HG03457 (cell line): Measurements from ENCODE around the gene PC.

Experiments
- ATAC-seq: cut with Tn5 transposase; IDR thresholded peaks from one replicate; pipeline ENCODE4 v1.9.1; 2021; ENCODE audit warnings: moderate number of reproducible peaks; ENCODE audit not compliant: unreplicated experiment

PC gene

DNA sequence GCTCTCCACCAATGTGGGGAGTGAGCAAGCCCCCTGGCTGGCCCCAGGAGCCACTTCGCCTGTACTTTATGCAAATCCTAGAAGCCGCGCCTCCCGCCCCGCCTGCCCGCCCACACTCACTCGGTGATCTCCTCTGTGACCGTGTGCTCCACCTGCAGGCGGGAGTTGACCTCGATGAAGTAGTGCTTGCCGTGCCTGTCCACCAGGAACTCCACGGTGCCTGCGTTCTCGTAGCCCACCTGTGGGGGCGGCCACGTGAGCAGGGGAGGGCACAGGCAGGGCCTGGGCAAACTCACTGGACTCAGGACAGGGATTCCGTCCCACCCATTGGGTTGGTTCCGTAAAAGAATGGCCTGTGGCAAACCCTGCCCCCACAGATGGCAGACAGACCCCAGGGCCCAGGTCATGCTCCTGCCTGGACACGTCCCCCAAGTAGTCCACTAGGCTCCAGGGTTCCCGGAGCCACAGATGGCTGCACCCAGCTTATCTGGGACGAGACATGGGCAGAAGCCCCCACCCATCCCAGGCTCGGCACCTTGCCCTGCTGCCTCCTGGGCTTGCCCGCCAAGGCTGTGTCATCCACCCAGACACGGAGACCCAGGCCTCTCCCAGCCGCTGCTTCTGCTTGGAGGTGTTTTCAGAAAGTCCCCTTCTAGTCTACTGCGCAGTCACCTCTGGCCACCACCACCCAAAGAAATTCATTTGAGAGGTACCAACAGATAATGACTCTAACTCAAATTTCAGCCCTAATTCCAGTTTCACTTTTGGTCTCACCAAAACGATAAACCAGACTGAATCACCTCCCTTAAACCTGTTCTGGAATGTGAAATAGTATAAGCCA is 89.2 kb downstream of the PC start:
- no peak for ATAC-seq

GRCh38 chr11:66868082-66868725 is 90.0 kb downstream of the PC start:
- no peak for ATAC-seq

DNA sequence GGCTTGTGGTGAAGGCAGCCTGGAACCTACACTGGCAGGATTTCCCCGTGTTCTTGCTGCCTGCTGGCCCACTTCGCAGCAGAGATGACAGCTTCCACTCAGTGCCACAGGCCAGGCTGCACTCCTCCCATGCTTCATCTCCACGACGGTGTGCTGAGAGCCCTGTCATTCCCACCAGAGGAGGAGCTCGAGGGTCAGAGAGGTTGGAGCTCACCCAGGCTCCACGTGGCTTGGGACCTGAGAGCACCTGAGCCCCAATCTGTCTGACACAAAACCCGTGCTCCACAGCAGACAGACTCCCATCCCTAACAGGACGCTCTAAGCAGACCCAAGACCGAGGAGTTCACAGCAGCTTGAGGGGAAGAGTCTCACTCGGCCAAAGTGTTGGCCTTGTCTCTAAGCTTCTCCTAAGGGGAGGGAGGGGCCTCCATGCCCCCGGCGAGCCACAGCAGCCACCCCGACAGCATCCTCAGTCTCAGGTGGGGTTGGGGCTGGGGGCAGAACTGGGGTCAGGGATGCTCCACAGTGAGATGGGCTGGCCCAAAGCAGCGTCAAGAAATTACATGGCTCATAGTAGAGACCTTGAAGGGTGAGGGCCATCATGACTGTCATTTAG is 90.7 kb downstream of the PC start:
- ATAC-seq, result no peak

DNA sequence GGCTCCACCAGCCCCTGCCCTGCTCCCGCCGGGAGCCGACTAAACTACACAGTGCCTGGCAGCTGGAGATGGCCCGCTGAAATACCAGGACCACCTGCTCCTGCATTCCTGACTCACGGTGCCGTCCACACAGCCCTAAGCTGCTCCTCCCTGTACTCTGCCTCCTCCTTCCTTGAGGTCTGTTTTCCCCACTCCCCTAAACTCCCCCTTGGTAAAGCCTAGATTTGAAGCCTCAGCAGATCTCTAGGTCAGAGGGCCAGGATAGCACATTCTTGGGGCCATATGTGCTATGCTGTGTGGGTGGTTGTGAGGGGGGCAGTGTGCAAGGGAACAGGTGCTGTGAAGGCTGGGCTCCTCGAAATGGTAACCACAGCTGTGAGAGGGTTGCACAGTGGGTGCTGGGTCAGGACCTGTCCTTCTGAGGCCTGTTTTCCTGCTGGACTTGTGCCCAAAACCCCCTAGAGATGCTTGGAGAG is 91.6 kb downstream of the PC start:
- no peak for ATAC-seq

- ATAC-seq, result no peak
Observed at GRCh38 chr11:66866007-66866406, 92.2 kb downstream of the PC start.

GRCh38 chr11:66864924-66865697 is 93.1 kb downstream of the PC start:
- ATAC-seq, result no peak

DNA sequence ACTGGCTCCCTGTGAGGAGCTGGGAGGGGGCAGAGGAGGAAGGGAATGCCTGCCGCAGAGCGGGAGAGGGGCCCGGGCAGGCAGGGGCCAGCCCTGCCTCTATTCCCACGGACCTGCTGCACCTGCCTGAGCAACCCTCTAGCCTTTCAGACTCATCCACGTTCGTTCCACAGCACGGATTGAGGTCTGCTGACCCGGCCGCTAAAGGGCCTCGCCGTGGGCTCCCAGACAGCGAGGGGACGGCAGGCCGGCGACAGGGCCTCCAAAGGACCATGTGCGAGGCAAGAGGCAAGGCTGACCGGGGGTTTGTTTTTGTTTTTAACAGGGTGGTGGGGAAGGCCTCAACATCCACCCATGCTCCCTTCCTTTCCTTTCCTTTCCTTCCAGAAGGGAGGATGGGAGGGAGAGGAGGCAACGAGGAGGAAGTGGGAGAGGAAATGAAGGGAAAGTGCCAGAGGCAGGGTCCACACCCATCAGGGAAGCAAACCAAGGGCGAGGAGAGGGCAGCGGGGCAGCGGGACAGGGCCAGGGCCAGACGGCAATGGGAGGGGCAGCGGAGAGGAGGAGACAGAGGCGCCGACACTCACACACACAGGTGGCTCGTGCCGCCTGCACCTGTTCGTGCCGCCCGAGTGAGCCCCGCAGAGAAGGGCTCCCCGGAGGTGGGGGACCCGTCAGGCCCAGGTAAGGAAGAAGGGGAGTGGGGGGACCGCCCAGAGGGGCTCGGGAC is 93.8 kb downstream of the PC start:
- no peak for ATAC-seq

GRCh38 chr11:66863428-66864125 is 94.6 kb downstream of the PC start:
- no peak for ATAC-seq

GRCh38 chr11:66862559-66863037 is 95.6 kb downstream of the PC start:
- ATAC-seq, result no peak

GRCh38 chr11:66861774-66862558 is 96.2 kb downstream of the PC start:
- no peak for ATAC-seq

GRCh38 chr11:66861038-66861773 is 97.0 kb downstream of the PC start:
- ATAC-seq, result no peak

DNA sequence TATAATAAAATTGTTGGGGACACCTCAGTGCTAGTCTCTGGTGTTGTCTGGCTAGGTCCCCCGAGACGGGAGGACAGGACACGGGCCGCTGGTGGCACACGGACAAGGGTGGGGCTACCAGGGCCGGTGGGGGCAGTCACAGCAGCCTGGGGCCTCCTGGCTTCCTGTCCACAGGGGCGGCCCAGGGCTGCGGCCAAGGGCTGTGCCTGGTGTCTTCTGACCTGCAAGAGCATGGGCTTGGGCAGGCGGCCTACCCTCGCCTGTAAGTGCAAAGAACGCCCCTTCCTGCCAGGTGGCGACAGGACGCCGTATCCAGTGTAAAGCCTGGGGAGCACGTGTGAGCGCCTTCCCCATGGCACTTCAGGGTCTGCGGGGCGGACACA is 97.7 kb downstream of the PC start:
- no peak for ATAC-seq

- ATAC-seq, result no peak
Observed at GRCh38 chr11:66859686-66860448, 98.3 kb downstream of the PC start.

GRCh38 chr11:66858939-66859685 is 99.1 kb downstream of the PC start:
- ATAC-seq, result no peak

DNA sequence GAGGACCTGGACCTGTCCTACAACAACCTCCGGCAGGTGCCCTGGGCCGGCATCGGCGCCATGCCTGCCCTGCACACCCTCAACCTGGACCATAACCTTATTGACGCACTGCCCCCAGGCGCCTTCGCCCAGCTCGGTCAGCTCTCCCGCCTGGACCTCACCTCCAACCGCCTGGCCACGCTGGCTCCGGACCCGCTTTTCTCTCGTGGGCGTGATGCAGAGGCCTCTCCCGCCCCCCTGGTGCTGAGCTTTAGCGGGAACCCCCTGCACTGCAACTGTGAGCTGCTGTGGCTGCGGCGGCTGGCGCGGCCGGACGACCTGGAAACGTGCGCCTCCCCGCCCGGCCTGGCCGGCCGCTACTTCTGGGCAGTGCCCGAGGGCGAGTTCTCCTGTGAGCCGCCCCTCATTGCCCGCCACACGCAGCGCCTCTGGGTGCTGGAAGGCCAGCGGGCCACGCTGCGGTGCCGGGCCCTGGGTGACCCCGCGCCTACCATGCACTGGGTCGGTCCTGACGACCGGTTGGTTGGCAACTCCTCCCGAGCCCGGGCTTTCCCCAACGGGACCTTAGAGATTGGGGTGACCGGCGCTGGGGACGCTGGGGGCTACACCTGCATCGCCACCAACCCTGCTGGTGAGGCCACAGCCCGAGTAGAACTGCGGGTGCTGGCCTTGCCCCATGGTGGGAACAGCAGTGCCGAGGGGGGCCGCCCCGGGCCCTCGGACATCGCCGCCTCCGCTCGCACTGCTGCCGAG is 99.8 kb downstream of the PC start:
- ATAC-seq, result no peak

DNA sequence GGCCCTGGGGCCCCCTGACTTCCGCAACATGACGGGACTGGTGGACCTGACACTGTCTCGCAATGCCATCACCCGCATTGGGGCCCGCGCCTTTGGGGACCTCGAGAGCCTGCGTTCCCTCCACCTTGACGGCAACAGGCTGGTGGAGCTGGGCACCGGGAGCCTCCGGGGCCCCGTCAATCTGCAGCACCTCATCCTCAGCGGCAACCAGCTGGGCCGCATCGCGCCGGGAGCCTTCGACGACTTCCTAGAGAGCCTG is 100.3 kb downstream of the PC start:
- ATAC-seq, result no peak
